Stomach (tissue), 4 donors: Measurements from ENCODE around the gene RAB6C.
"Not testable (repeated sequence)": the region's sequence is repeated elsewhere in the genome, so short reads cannot be mapped to it uniquely, and the experiment has no call there.

Experiments
- EP300 ChIP-seq: sonication (generic); formaldehyde crosslinking; IDR thresholded peaks from one replicate; pipeline ENCODE4 v1.6.1; 2017; ENCODE audit warnings: antibody characterized with exemption
- POLR2A ChIP-seq, 4 donors: fragments of 450-650 bp; IDR thresholded peaks; one replicate each; pipeline ENCODE4 v1.6.1; 2016; ENCODE audit warnings: antibody characterized with exemption in 4 of 4, control low read depth in 2 of 4, mild to moderate bottlenecking in 1 of 4, moderate library complexity in 1 of 4
- POLR2AphosphoS5 ChIP-seq, 3 donors: sonication (generic); formaldehyde crosslinking; IDR thresholded peaks; one replicate each; pipeline ENCODE4 v1.6.1; 2016; ENCODE audit warnings: antibody characterized with exemption in 3 of 3
- TF ChIP-seq, protein P1 (sequence below), 7 experiments: fragments of 450-650 bp in 4 of 7; fragments of 200-600 bp in 3 of 7; sonication (generic) in 3 of 7; IDR thresholded peaks; one replicate each; pipeline ENCODE4 v1.5.1; 2016 to 2019; ENCODE audit warnings: antibody characterized with exemption in 7 of 7, control low read depth in 2 of 7, mild to moderate bottlenecking in 1 of 7

DNA sequence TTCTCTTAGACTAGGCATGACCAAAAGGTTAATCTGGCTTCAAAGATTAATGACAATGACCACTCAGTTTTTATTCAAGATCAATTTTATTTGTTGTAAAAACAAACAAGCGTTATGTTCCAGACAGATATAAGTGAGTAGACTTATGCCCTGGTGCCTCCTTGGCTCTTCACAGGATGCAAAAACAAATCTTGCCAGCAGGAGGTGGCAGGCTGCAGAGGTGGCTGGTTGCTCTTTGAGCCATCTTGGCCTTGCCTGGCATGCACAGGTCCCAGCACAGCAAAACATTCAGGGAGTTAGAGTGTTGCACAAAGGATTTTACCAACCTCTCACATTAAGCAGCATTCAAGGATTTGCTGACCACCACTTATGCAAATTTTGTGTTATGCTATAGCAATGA, 46.5 kb downstream of the RAB6C start:
- TF ChIP-seq, protein P1, sequence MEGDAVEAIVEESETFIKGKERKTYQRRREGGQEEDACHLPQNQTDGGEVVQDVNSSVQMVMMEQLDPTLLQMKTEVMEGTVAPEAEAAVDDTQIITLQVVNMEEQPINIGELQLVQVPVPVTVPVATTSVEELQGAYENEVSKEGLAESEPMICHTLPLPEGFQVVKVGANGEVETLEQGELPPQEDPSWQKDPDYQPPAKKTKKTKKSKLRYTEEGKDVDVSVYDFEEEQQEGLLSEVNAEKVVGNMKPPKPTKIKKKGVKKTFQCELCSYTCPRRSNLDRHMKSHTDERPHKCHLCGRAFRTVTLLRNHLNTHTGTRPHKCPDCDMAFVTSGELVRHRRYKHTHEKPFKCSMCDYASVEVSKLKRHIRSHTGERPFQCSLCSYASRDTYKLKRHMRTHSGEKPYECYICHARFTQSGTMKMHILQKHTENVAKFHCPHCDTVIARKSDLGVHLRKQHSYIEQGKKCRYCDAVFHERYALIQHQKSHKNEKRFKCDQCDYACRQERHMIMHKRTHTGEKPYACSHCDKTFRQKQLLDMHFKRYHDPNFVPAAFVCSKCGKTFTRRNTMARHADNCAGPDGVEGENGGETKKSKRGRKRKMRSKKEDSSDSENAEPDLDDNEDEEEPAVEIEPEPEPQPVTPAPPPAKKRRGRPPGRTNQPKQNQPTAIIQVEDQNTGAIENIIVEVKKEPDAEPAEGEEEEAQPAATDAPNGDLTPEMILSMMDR (IDR thresholded peaks at IDR 0.05), result not testable (repeated sequence)
- not testable (repeated sequence) for TF ChIP-seq POLR2A (IDR thresholded peaks at IDR 0.05); POLR2AphosphoS5 (IDR thresholded peaks at IDR 0.05); EP300
